Loucy (cell line): ENCODE measurements around the gene GRAMD4.

Experiments used
- CTCF ChIP-seq: fragments of 200-600 bp; sonication (generic); conservative IDR thresholded peaks from 2 replicates; pipeline ENCODE4 v1.5.1; 2014; ENCODE audit warnings: mild to moderate bottlenecking, antibody characterized with exemption, low read length
- EZH2phosphoT487 ChIP-seq: fragments of 200-600 bp; IDR thresholded peaks from 2 replicates; pipeline ENCODE4 v1.6.1; 2018; ENCODE audit warnings: antibody characterized with exemption, mild to moderate bottlenecking, moderate library complexity, borderline replicate concordance

- no peak for TF ChIP-seq CTCF
- TF ChIP-seq EZH2phosphoT487: no peak
Measured at GRCh38 chr22:46610356-46610755, 9.8 kb upstream of the GRAMD4 start.
